Smooth muscle cell (in vitro differentiated cells): Measurements from ENCODE around the gene PM20D1. TPM values are rescaled to one million over a fixed set of nuclear protein-coding genes. Genes with fewer than 3 reads are reported as not detected.
"Not testable (repeated sequence)": the region's sequence is repeated elsewhere in the genome, so short reads cannot be mapped to it uniquely, and the experiment has no call there.

Experiments used
- DNase-seq: peaks from one replicate; lab custom pipeline; 2025; ENCODE audit not compliant: unreplicated experiment; lab: John Stamatoyannopoulos, UW
- H2AFZ ChIP-seq: fragments of 200-600 bp; sonication (generic); 2 replicates; pipeline ENCODE4 v1.6.0; 2016; ENCODE audit warnings: antibody characterized with exemption, low read depth, mild to moderate bottlenecking
- H3F3A ChIP-seq: fragments of 200-600 bp; sonication (generic); 2 replicates; pipeline ENCODE4 v1.6.0; 2017; ENCODE audit warnings: antibody characterized with exemption, low read depth
- H3K27ac ChIP-seq: fragments of 200-600 bp; sonication (generic); 2 replicates; pipeline ENCODE4 v1.5.1; 2016; ENCODE audit warnings: low read depth, mild to moderate bottlenecking
- H3K27me3 ChIP-seq: fragments of 200-600 bp; sonication (generic); 2 replicates; pipeline ENCODE4 v1.6.1; 2016; ENCODE audit warnings: low read depth, mild to moderate bottlenecking
- H3K36me3 ChIP-seq: fragments of 200-600 bp; sonication (generic); 2 replicates; pipeline ENCODE4 v1.5.1; 2016; ENCODE audit warnings: low read depth
- H3K4me1 ChIP-seq: fragments of 200-600 bp; sonication (generic); 2 replicates; pipeline ENCODE4 v1.5.1; 2016; ENCODE audit warnings: low read depth
- H3K4me2 ChIP-seq: fragments of 200-600 bp; sonication (generic); 2 replicates; pipeline ENCODE4 v1.6.0; 2016; ENCODE audit warnings: mild to moderate bottlenecking
- H3K4me3 ChIP-seq: fragments of 200-600 bp; sonication (generic); 2 replicates; pipeline ENCODE4 v1.5.1; 2016; ENCODE audit warnings: mild to moderate bottlenecking
- H3K79me2 ChIP-seq: fragments of 200-600 bp; sonication (generic); 2 replicates; pipeline ENCODE4 v1.6.0; 2016; ENCODE audit warnings: low read depth, mild to moderate bottlenecking
- H3K9ac ChIP-seq: fragments of 200-600 bp; sonication (generic); 2 replicates; pipeline ENCODE4 v1.6.0; 2016; ENCODE audit warnings: low read depth
- H3K9me3 ChIP-seq: fragments of 200-600 bp; sonication (generic); replicated peaks from 2 replicates; pipeline ENCODE4 v1.5.1; 2016; ENCODE audit warnings: low read depth
- H4K20me1 ChIP-seq: fragments of 200-600 bp; sonication (generic); 2 replicates; pipeline ENCODE4 v1.6.0; 2016; ENCODE audit warnings: low read depth
- WGBS: methylation state at CpG from one replicate; pipeline ENCODE4 v1.1.7; 2016; ENCODE audit warnings: low lambda C conversion rate; 5-methylcytosine and 5-hydroxymethylcytosine counted together
- polyA plus RNA-seq: library from polyadenylated mRNA; unstranded; fragments of >200 nt; fragmentation: Nextera tagmentation; extraction: Ambion mirVana; gene quantifications from 2 replicates; pipeline ENCODE4 v1.2.1, GENCODE V29; 2016
- total RNA-seq: library from RNA; depleted of rRNA; stranded (reverse); fragments of >200 nt; gene quantifications from 2 replicates; pipeline ENCODE4 v1.2.3, GENCODE V29; 2014
- TF ChIP-seq, protein P1 (sequence below): fragments of 200-600 bp; sonication (generic); IDR thresholded peaks from 2 replicates; pipeline ENCODE4 v1.5.1; 2017; ENCODE audit warnings: borderline replicate concordance, mild to moderate bottlenecking, antibody characterized with exemption; ENCODE audit not compliant: insufficient read depth, poor library complexity, severe bottlenecking

Gene PM20D1
- total and polyA plus RNA-seq, 2 experiments from 2014 or later = not detected

- no peaks in the 10 kb centered on the region for H3K4me1 ChIP-seq
- H3K4me2 ChIP-seq = no peak overlapping the region
- H3K79me2 ChIP-seq = peaks cover 3% of the 10 kb centered on the region
- TF ChIP-seq, protein P1, sequence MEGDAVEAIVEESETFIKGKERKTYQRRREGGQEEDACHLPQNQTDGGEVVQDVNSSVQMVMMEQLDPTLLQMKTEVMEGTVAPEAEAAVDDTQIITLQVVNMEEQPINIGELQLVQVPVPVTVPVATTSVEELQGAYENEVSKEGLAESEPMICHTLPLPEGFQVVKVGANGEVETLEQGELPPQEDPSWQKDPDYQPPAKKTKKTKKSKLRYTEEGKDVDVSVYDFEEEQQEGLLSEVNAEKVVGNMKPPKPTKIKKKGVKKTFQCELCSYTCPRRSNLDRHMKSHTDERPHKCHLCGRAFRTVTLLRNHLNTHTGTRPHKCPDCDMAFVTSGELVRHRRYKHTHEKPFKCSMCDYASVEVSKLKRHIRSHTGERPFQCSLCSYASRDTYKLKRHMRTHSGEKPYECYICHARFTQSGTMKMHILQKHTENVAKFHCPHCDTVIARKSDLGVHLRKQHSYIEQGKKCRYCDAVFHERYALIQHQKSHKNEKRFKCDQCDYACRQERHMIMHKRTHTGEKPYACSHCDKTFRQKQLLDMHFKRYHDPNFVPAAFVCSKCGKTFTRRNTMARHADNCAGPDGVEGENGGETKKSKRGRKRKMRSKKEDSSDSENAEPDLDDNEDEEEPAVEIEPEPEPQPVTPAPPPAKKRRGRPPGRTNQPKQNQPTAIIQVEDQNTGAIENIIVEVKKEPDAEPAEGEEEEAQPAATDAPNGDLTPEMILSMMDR = no peak
- no peak overlapping the region for H3K4me3 ChIP-seq
- H3F3A ChIP-seq = no peaks in the 10 kb centered on the region
- H3K9ac ChIP-seq = no peak overlapping the region
- H2AFZ ChIP-seq = no peak overlapping the region
- no peak overlapping the region for H3K27ac ChIP-seq
- H3K27me3 ChIP-seq = no peaks in the 10 kb centered on the region
- no peak for DNase-seq
- peaks cover 7% of the 10 kb centered on the region for H3K36me3 ChIP-seq
- H3K9me3 ChIP-seq = no peaks in the 10 kb centered on the region
- no peaks in the 10 kb centered on the region for H4K20me1 ChIP-seq
Observed at GRCh38 chr1:205878026-205878425, 28.1 kb upstream of the PM20D1 start.

DNA sequence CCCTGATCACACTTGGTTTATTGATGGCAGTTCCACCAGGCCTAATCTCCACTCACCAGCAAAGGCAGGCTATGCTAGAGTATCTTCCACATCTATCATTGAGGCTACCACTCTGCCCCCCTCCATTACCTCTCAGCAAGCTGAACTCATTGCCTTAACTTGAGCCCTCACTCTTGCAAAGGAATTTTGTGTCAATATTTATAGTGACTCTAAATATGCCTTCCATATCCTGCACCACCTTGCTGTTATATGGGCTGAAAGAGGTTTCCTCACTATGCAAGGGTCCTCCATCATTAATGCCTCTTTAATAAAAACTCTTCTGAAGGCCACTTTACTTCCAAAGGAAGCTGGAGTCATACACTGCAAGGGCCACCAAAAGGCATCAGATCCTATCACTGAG, 23.2 kb upstream of the PM20D1 start:
- H3K4me3 ChIP-seq, DNase-seq, H3K27me3 ChIP-seq, H4K20me1 ChIP-seq, H3K9me3 ChIP-seq, H3K27ac ChIP-seq, H2AFZ ChIP-seq, H3K36me3 ChIP-seq, H3K4me1 ChIP-seq, H3K4me2 ChIP-seq, H3F3A ChIP-seq, H3K9ac ChIP-seq, H3K79me2 ChIP-seq: not testable (repeated sequence)

DNA sequence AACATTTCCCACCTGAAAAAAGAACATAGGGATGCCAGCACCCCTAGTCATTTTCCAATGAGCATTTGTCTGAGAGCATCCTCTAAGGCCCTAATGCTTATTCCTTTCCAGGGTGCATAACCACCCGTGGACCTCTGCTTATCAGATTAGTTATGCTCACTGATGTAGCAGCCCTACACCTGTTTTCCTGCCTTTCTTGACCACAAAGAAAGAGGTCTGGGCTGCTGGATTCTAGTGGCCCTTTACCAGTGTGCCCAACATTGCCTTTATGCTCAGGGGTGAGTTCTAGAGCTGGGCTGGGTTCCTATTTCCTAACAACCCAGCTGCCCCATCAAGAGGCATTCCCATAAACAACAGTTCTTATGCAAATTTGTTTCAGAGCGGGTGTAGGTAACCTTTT, 20.3 kb upstream of the PM20D1 start:
- 78% methylated on average over 2 of the region's 2 CpGs for WGBS

GRCh38 chr1:205861540-205861939, 11.6 kb upstream of the PM20D1 start:
- H3K27ac ChIP-seq = no peak overlapping the region
- no peaks in the 10 kb centered on the region for H3K27me3 ChIP-seq
- H3K4me2 ChIP-seq = no peak overlapping the region
- H3K79me2 ChIP-seq = no peaks in the 10 kb centered on the region
- no peaks in the 10 kb centered on the region for H3K4me1 ChIP-seq
- H3K9ac ChIP-seq = no peak overlapping the region
- H3F3A ChIP-seq = no peaks in the 10 kb centered on the region
- DNase-seq = no peak
- WGBS = 97% methylated on average over 2 of the region's 2 CpGs
- H4K20me1 ChIP-seq = no peaks in the 10 kb centered on the region
- no peaks in the 10 kb centered on the region for H3K9me3 ChIP-seq
- no peak overlapping the region for H3K4me3 ChIP-seq
- H2AFZ ChIP-seq = no peak overlapping the region
- no peaks in the 10 kb centered on the region for H3K36me3 ChIP-seq
- TF ChIP-seq, protein P1 = no peak

More for the DNA sequence above, 20.3 kb upstream of the PM20D1 start:
- H3K4me2 ChIP-seq = no peak overlapping the region
- H3K4me3 ChIP-seq = no peak overlapping the region
- no peak overlapping the region for H2AFZ ChIP-seq
- no peaks in the 10 kb centered on the region for H3K79me2 ChIP-seq
- H3K36me3 ChIP-seq = no peaks in the 10 kb centered on the region
- no peak overlapping the region for H3K27ac ChIP-seq
- no peaks in the 10 kb centered on the region for H4K20me1 ChIP-seq
- TF ChIP-seq, protein P1 = no peak
- H3F3A ChIP-seq = no peaks in the 10 kb centered on the region
- no peaks in the 10 kb centered on the region for H3K4me1 ChIP-seq
- no peaks in the 10 kb centered on the region for H3K9me3 ChIP-seq
- H3K27me3 ChIP-seq = no peaks in the 10 kb centered on the region
- no peak overlapping the region for H3K9ac ChIP-seq
- DNase-seq = no peak
